Esophagus muscularis mucosa (tissue), 4 donors: Measurements from ENCODE around the gene C4orf50. TPM values are rescaled to one million over a fixed set of nuclear protein-coding genes. Genes with fewer than 3 reads are reported as not detected.
"Not testable (repeated sequence)": the region's sequence is repeated elsewhere in the genome, so short reads cannot be mapped to it uniquely, and the experiment has no call there.

Experiments used
- DNase-seq: peaks from one replicate; pipeline ENCODE4 v3.0.0-alpha.2; 2017; ENCODE audit errors: extremely low spot score
- H3K27ac ChIP-seq, 4 donors: fragments of 200-600 bp; sonication (generic); replicated peaks in 1 of 4; 1 replicate in 3 of 4; 2 replicates in 1 of 4; pipeline ENCODE4 v1.5.1; 2016 to 2019; ENCODE audit warnings: mild to moderate bottlenecking in 1 of 4
- H3K27me3 ChIP-seq, 4 donors: fragments of 200-600 bp; sonication (generic); one replicate each; pipeline versions ENCODE4 v1.5.1 to v1.6.0; 2016 to 2019
- H3K36me3 ChIP-seq, 4 donors: fragments of 200-600 bp; sonication (generic); one replicate each; pipeline ENCODE4 v1.5.1; 2016 to 2019
- H3K4me1 ChIP-seq, 4 donors: fragments of 200-600 bp; sonication (generic); one replicate each; pipeline ENCODE4 v1.5.1; 2016 to 2019
- H3K4me3 ChIP-seq, 4 donors: fragments of 200-600 bp; sonication (generic); 1 replicate in 2 of 4; 2 replicates in 2 of 4; pipeline ENCODE4 v1.5.1; 2016 to 2019; ENCODE audit warnings: mild to moderate bottlenecking in 4 of 4, moderate library complexity in 1 of 4
- H3K9me3 ChIP-seq, 4 donors: fragments of 200-600 bp; sonication (generic); 1 replicate in 3 of 4; 2 replicates in 1 of 4; pipeline ENCODE4 v1.5.1; 2016 to 2019
- CTCF ChIP-seq, 3 experiments: fragments of 200-600 bp in 2 of 3; fragments of 450-650 bp in 1 of 3; sonication (generic) in 2 of 3; IDR thresholded peaks; one replicate each; pipeline ENCODE4 v1.5.1; 2017 to 2019; ENCODE audit warnings: antibody characterized with exemption in 3 of 3, mild to moderate bottlenecking in 2 of 3, moderate library complexity in 1 of 3
- EP300 ChIP-seq: sonication (generic); formaldehyde crosslinking; IDR thresholded peaks from one replicate; pipeline ENCODE4 v1.6.1; 2017; ENCODE audit warnings: antibody characterized with exemption
- POLR2A ChIP-seq: fragments of 450-650 bp; IDR thresholded peaks from one replicate; pipeline ENCODE4 v1.6.1; 2017; ENCODE audit warnings: antibody characterized with exemption, moderate library complexity, mild to moderate bottlenecking, low read depth
- POLR2AphosphoS5 ChIP-seq, 2 donors: sonication (generic); formaldehyde crosslinking; IDR thresholded peaks; one replicate each; pipeline ENCODE4 v1.6.1; 2017; ENCODE audit warnings: antibody characterized with exemption in 2 of 2
- WGBS: methylation state at CpG from one replicate; pipeline ENCODE4 v1.1.5; 2018; 5-methylcytosine and 5-hydroxymethylcytosine counted together
- intact Hi-C: fragments of 100-400 bp; cut with DNase I; formaldehyde crosslinking; loops from one replicate; pipeline ENCODE4 v1.15.1; 2023
- total RNA-seq, 4 donors: library from RNA; depleted of rRNA; stranded (reverse); fragments of >200 nt; gene quantifications; one replicate each; pipeline versions ENCODE4 v1.1.0 to v1.2.1, GENCODE V29; 2016

Gene C4orf50
- total RNA-seq, 4 donors from 2014 or later: 0.11 to 0.42 (median 0.26) TPM

- peaks cover 0 to 9% (median 2%) of the 10 kb centered on the region in 4 donors for H3K4me1 ChIP-seq
- no peak overlapping the region for H3K27ac ChIP-seq
- no peak overlapping the region for H3K4me3 ChIP-seq
- H3K27me3 ChIP-seq: peaks cover 0 to 87% (median 2%) of the 10 kb centered on the region in 4 donors
- no peaks in the 10 kb centered on the region for H3K36me3 ChIP-seq
- no peak for DNase-seq
- intact Hi-C loops: no loop called here
- no peak for TF ChIP-seq EP300
- no peak for TF ChIP-seq CTCF (IDR thresholded peaks at IDR 0.05)
- no peak for TF ChIP-seq POLR2AphosphoS5 (IDR thresholded peaks at IDR 0.05)
- TF ChIP-seq POLR2A: no peak
- 54% methylated on average over 11 of the region's 13 CpGs for WGBS
- H3K9me3 ChIP-seq: no peaks in the 10 kb centered on the region
These were observed 65.0 kb downstream of the C4orf50 start for GRCh38 chr4:5952975-5953951.

GRCh38 chr4:5952286-5952974, 65.8 kb downstream of the C4orf50 start:
- WGBS: 60% methylated on average over 22 of the region's 22 CpGs
- H3K4me1 ChIP-seq: peaks cover 0 to 9% (median 2%) of the 10 kb centered on the region in 4 donors
- H3K36me3 ChIP-seq: no peaks in the 10 kb centered on the region
- H3K4me3 ChIP-seq: no peak overlapping the region
- DNase-seq: no peak
- H3K27me3 ChIP-seq: peaks cover 0 to 87% (median 4%) of the 10 kb centered on the region in 4 donors
- H3K27ac ChIP-seq: no peak overlapping the region
- intact Hi-C loops: no loop called here
- TF ChIP-seq POLR2A: no peak
- no peak for TF ChIP-seq POLR2AphosphoS5 (IDR thresholded peaks at IDR 0.05)
- TF ChIP-seq CTCF (IDR thresholded peaks at IDR 0.05): no peak
- peaks cover 0 to 3% (median 1%) of the 10 kb centered on the region in 4 donors for H3K9me3 ChIP-seq

GRCh38 chr4:5946653-5947052, 71.6 kb downstream of the C4orf50 start:
- H3K4me1 ChIP-seq, H3K36me3 ChIP-seq, intact Hi-C loops, H3K27ac ChIP-seq, H3K4me3 ChIP-seq, DNase-seq: not testable (repeated sequence)
- H3K9me3 ChIP-seq: peaks cover 0 to 22% (median 15%) of the 10 kb centered on the region in 4 donors
- peaks cover 0 to 73% (median 7%) of the 10 kb centered on the region in 4 donors for H3K27me3 ChIP-seq
- 82% methylated on average over 6 of the region's 6 CpGs for WGBS

GRCh38 chr4:5945936-5946335, 72.3 kb downstream of the C4orf50 start:
- WGBS: 85% methylated on average over 5 of the region's 6 CpGs

More at GRCh38 chr4:5945936-5946335, 72.3 kb downstream of the C4orf50 start:
- Histone ChIP-seq H3K9me3 (peaks cover 0 to 22% (median 15%) of the 10 kb centered on the region in 4 donors), H3K36me3 (no peaks in the 10 kb centered on the region), H3K27me3 (peaks cover 0 to 68% (median 7%) of the 10 kb centered on the region in 4 donors), H3K4me3 (no peak overlapping the region), H3K27ac (no peak overlapping the region), H3K4me1 (no peaks in the 10 kb centered on the region)
- intact Hi-C loops: no loop called here
- no peak for DNase-seq
- TF ChIP-seq EP300: no peak
- no peak for TF ChIP-seq POLR2AphosphoS5 (IDR thresholded peaks at IDR 0.05)
- TF ChIP-seq POLR2A: no peak
- no peak for TF ChIP-seq CTCF (IDR thresholded peaks at IDR 0.05)
